Spleen (tissue), 11 donors: ENCODE data around the gene SRD5A2. TPM values are rescaled to one million over a fixed set of nuclear protein-coding genes. Genes with fewer than 3 reads are reported as not detected.

Experiments used
- DNase-seq: peaks from one replicate; pipeline ENCODE4 v3.0.0-alpha.2; 2020
- H3K27ac ChIP-seq, 8 donors: fragments of 200-600 bp; sonication (generic) in 7 of 8; 1 replicate in 4 of 8; 2 replicates in 4 of 8; pipeline versions ENCODE4 v1.5.0 to v1.8.0; 2016 to 2021; ENCODE audit warnings: inconsistent platforms in 4 of 8, mild to moderate bottlenecking in 4 of 8, moderate library complexity in 1 of 8
- H3K27me3 ChIP-seq, 7 donors: fragments of 200-600 bp; sonication (generic) in 6 of 7; replicated peaks in 1 of 7; 1 replicate in 4 of 7; 2 replicates in 3 of 7; pipeline versions ENCODE4 v1.5.0 to v1.8.0; 2016 to 2021; ENCODE audit warnings: inconsistent platforms in 3 of 7, mild to moderate bottlenecking in 1 of 7
- H3K36me3 ChIP-seq, 6 donors: fragments of 200-600 bp; sonication (generic) in 5 of 6; 1 replicate in 4 of 6; 2 replicates in 2 of 6; pipeline versions ENCODE4 v1.5.0 to v1.8.0; 2016 to 2021; ENCODE audit warnings: inconsistent platforms in 2 of 6
- H3K4me1 ChIP-seq, 6 donors: fragments of 200-600 bp; sonication (generic) in 5 of 6; 1 replicate in 3 of 6; 2 replicates in 3 of 6; pipeline versions ENCODE4 v1.5.0 to v1.8.0; 2016 to 2021; ENCODE audit warnings: inconsistent platforms in 3 of 6
- H3K4me3 ChIP-seq, 8 donors: fragments of 200-600 bp; sonication (generic) in 7 of 8; 1 replicate in 4 of 8; 2 replicates in 4 of 8; pipeline versions ENCODE4 v1.5.0 to v1.8.0; 2016 to 2021; ENCODE audit warnings: inconsistent platforms in 4 of 8, mild to moderate bottlenecking in 4 of 8, moderate library complexity in 2 of 8
- H3K9me3 ChIP-seq, 8 donors: fragments of 200-600 bp; sonication (generic) in 7 of 8; 1 replicate in 4 of 8; 2 replicates in 4 of 8; pipeline versions ENCODE4 v1.5.0 to v1.8.0; 2016 to 2021; ENCODE audit warnings: inconsistent platforms in 4 of 8
- CTCF ChIP-seq, 11 experiments: fragments of 200-600 bp in 7 of 11; fragments of 450-650 bp in 4 of 11; sonication (generic) in 4 of 11; IDR thresholded peaks in 8 of 11; conservative IDR thresholded peaks in 3 of 11; 1 replicate in 7 of 11; 2 replicates in 4 of 11; pipeline versions ENCODE4 v1.4.0 to v1.8.0; 2016 to 2021; ENCODE audit warnings: antibody characterized with exemption in 11 of 11, inconsistent platforms in 4 of 11, mild to moderate bottlenecking in 1 of 11
- POLR2A ChIP-seq, 3 donors: fragments of 450-650 bp; IDR thresholded peaks; one replicate each; pipeline ENCODE4 v1.5.1; 2017; ENCODE audit warnings: antibody characterized with exemption in 3 of 3, mild to moderate bottlenecking in 1 of 3
- POLR2AphosphoS5 ChIP-seq, 3 donors: sonication (generic); formaldehyde crosslinking; IDR thresholded peaks; one replicate each; pipeline ENCODE4 v1.5.1; 2017; ENCODE audit warnings: antibody characterized with exemption in 3 of 3
- WGBS, 5 donors: extraction: QIAGEN DNeasy Blood & Tissue Kit in 3 of 5; methylation state at CpG; one replicate each; pipeline versions ENCODE4 v1.1.5 to v1.1.7; 2013 to 2018; 5-methylcytosine and 5-hydroxymethylcytosine counted together
- intact Hi-C: fragments of 100-400 bp; cut with DNase I; formaldehyde crosslinking; loops from one replicate; pipeline ENCODE4 v1.15.0; 2023; ENCODE audit warnings: low total_unique reads
- polyA plus RNA-seq, 3 donors: library from polyadenylated mRNA; stranded (reverse); fragments of 200-250 nt; gene quantifications; one replicate each; pipeline ENCODE4 v1.2.1, GENCODE V29; 2013
- total RNA-seq, 7 donors: library from RNA; depleted of rRNA in 3 of 7; stranded (reverse); fragments of >200 nt in 3 of 7; fragmentation: NEBNext Ultra II Directional in 4 of 7; extraction: Animal tissue kit (Norgen Biotek cat#: 25700) in 4 of 7; gene quantifications; one replicate each; pipeline versions ENCODE4 v1.1.0 to v1.2.1, GENCODE V29; 2016 to 2021
- donor health status: healthy with polysubstance abuse.
- donor health status: DM: no; HTN: no; CAD: no; lungs with moderate emphysema.
- donor health status: DM: no; HTN: no; CAD: no.
- donor health status: Bipolar disorder and iron deficiency.
- donor health status: healthy.
- donor health status: DM: no; HTN: no; CAD: no.
- donor health status: DM: yes; HTN: yes; CAD: no.

Gene SRD5A2
- total and polyA plus RNA-seq, 10 donors = 0.02 to 0.06 TPM; not detected in 8

GRCh38 chr2:31534636-31535035, 46.1 kb downstream of the SRD5A2 start:
- Histone ChIP-seq H3K4me1 (no peaks in the 10 kb centered on the region), H3K4me3 (no peak overlapping the region), H3K36me3 (no peaks in the 10 kb centered on the region), H3K27ac (no peak overlapping the region), H3K9me3 (no peaks in the 10 kb centered on the region), H3K27me3 (peaks cover 0 to 13% (median 0%) of the 10 kb centered on the region in 7 donors)
- DNase-seq = no peak
- whole genome bisulfite sequencing, 5 donors = 81 to 90% (median 84%) methylated on average over 1 of the region's 1 CpG
- TF ChIP-seq POLR2AphosphoS5 (IDR thresholded peaks at IDR 0.05) = no peak
- TF ChIP-seq CTCF (IDR thresholded peaks at IDR 0.05 in 8 of 11, conservative IDR thresholded peaks at IDR 0.05 in 3 of 11) = no peak
- no peak for TF ChIP-seq POLR2A (IDR thresholded peaks at IDR 0.05)
- intact Hi-C loops = no loop called here

GRCh38 chr2:31533036-31533435, 47.7 kb downstream of the SRD5A2 start:
- no peak for TF ChIP-seq POLR2AphosphoS5 (IDR thresholded peaks at IDR 0.05)
- no peak for TF ChIP-seq POLR2A (IDR thresholded peaks at IDR 0.05)
- TF ChIP-seq CTCF (IDR thresholded peaks at IDR 0.05 in 8 of 11, conservative IDR thresholded peaks at IDR 0.05 in 3 of 11) = no peak
- no peaks in the 10 kb centered on the region for H3K4me1 ChIP-seq
- intact Hi-C loops = no loop called here
- no peaks in the 10 kb centered on the region for H3K27me3 ChIP-seq
- no peaks in the 10 kb centered on the region for H3K9me3 ChIP-seq
- 88 to 95% (median 93%) methylated on average over 1 of the region's 1 CpG for WGBS, 5 donors
- H3K36me3 ChIP-seq = no peaks in the 10 kb centered on the region
- DNase-seq = no peak
- H3K27ac ChIP-seq = no peak overlapping the region
- no peak overlapping the region for H3K4me3 ChIP-seq

- no peaks in the 10 kb centered on the region for H3K9me3 ChIP-seq
- WGBS, 5 donors = 84 to 95% (median 90%) methylated on average over 5 of the region's 5 CpGs
- TF ChIP-seq POLR2AphosphoS5 (IDR thresholded peaks at IDR 0.05) = no peak
- TF ChIP-seq POLR2A (IDR thresholded peaks at IDR 0.05) = no peak
- no peak for TF ChIP-seq CTCF (IDR thresholded peaks at IDR 0.05 in 8 of 11, conservative IDR thresholded peaks at IDR 0.05 in 3 of 11)
Observed at GRCh38 chr2:31531101-31531500, 49.6 kb downstream of the SRD5A2 start.

GRCh38 chr2:31529256-31529655, 51.5 kb downstream of the SRD5A2 start:
- no peak overlapping the region for H3K4me3 ChIP-seq
- intact Hi-C loops = no loop called here
- 87 to 97% (median 89%) methylated on average over 8 of the region's 8 CpGs for WGBS, 5 donors
- no peaks in the 10 kb centered on the region for H3K9me3 ChIP-seq
- DNase-seq = no peak
- H3K36me3 ChIP-seq = no peaks in the 10 kb centered on the region
- H3K27ac ChIP-seq = no peak overlapping the region
- TF ChIP-seq POLR2A (IDR thresholded peaks at IDR 0.05) (no peak), CTCF (IDR thresholded peaks at IDR 0.05 in 8 of 11, conservative IDR thresholded peaks at IDR 0.05 in 3 of 11) (no peak), POLR2AphosphoS5 (IDR thresholded peaks at IDR 0.05) (no peak)
- H3K27me3 ChIP-seq = peaks cover 0 to 18% (median 0%) of the 10 kb centered on the region in 7 donors
- no peaks in the 10 kb centered on the region for H3K4me1 ChIP-seq

More at GRCh38 chr2:31531101-31531500, 49.6 kb downstream of the SRD5A2 start:
- Histone ChIP-seq H3K27me3 (no peaks in the 10 kb centered on the region), H3K36me3 (no peaks in the 10 kb centered on the region), H3K4me1 (no peaks in the 10 kb centered on the region), H3K27ac (no peak overlapping the region), H3K4me3 (no peak overlapping the region)
- no peak for DNase-seq
- intact Hi-C loops = no loop called here
